ENCODE data around the gene MAPKAPK3.

MAPKAPK3 gene

DNA sequence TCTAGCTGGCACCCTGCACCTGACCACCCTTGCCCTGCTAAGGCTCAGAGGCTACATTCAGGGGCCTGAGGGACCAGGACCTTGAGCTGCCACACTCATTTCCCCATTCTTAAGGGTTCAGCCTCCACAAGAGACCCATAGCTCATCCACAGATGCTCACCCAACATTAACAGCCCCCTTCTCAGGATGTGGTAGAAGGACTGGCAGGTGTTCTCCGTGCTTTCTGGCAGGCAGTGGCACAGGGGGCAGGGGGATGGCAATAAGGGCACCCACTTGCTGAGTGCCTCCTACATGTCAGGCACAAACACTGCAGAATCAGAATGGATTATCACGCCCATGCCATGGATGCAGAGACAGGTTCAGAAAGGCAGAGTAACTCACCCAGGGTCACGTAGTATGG lies 9.4 kb downstream of the MAPKAPK3 start:
- DNase-seq (ENCODE audit: low read depth in 2 of 2): no peak

DNA sequence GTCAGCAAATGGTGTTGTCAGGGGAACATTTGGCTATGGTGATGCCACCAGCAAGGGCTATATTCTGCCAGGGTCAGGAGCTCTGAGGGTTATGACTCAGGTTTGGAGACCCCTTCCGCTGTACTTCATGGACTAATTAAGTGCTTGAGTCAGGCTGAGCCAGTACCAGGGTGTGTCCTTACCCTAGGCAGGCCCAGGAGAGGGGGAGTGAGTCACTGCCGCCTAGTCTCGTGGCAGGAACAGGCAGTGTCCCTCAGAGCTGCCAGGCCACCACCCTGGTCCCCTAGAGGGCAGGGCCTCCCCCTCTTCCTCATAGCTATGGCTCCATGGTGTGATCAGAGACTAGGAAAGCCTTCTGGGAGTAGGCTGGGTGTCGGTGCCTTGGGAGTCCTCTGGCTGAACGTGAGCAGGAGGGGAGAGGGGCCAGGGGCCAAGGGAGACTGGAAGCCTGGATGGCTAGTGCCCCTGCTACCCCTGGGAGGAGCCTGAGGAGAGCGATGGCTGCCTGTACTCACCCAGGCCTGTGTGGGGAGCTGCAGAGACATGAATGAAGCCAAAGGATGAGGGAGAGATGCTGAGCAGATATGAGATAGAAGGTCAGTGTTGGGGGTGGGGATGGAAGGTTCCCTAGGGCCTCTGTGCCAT lies 10.6 kb downstream of the MAPKAPK3 start:
- no peak for DNase-seq (ENCODE audit: low read depth in 2 of 2)

DNA sequence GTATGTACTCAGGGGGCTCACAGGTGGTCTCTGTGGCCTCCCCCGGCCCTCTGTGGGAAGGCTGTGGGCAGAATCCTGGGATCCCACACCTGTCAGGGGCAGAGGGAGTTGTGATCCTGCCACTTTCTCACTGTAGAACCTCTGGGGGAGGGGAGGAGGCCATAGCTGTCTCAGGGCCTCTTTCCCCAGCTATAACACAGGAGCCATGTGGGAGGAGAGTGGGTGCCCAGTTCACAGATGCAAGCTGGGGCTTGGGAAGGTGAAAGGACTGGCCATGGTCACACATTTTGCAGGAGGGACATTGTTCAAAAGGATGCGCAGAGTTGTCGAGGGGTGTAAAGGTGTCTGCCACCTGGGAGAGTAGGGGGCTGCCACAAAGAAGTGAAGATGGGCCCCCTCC lies 11.7 kb downstream of the MAPKAPK3 start:
- DNase-seq (ENCODE audit: low read depth in 2 of 2): no peak

DNA sequence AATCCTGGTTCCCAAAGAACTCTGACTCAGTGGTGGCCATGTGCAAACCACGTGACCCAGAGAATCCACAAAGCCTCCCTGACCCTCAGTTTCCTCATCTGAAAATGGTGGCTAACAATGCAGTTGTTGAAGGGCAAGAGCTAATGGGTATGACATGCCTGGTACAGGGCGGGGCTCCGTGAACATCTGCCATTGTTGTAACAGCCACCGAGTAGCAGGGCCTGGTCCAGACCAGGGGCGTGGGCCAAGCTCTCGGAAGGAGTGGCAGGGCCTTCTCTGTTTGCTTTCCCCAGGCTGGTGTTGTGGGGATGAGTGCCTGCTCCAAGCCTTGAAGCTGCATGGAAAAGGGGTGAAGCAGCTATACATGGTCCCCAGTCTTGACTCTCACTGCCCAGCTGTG lies 13.4 kb downstream of the MAPKAPK3 start:
- no peak for DNase-seq (ENCODE audit: low read depth in 2 of 2)

DNA sequence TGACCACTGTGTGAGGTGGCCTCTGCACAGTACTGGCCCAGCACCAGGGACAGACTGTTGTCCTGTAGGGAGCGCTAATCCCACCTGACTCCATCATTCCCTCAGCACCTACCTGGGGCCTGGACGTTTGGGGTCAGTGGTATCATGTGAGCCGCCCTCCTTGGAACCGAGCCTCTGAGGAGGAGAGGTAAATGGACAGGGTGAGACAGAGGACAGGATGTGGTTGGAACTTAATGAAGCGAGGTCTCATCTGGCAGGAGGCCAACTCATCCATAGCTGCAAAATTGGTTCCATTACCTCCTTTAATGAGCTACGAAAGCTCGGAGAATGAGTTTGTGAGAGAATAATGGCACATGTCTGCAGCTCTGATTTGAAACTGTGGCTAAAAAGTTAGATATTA lies 13.9 kb downstream of the MAPKAPK3 start:
- no peak for DNase-seq (ENCODE audit: low read depth in 2 of 2)

DNA sequence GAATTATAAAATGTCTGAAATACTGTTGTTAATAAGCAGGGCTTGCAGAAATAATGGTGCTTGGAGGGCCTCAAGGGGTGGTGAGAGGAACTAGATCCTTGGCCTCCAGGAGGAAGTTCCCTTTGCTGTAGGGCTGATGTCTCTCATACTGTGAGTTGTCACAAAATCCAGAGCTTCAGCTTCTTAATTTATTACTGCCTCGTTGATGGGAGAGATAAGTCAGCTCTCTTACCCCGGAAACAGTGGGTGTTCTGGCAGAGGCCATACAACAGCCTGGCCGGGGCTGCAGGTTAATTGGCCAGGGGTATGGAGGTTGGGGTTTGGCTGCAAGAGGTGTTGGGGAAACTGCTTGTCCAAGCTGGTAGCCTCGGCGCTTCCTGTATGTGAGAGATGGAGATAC lies 15.5 kb downstream of the MAPKAPK3 start:
- DNase-seq (ENCODE audit: low read depth in 2 of 2): no peak

DNA sequence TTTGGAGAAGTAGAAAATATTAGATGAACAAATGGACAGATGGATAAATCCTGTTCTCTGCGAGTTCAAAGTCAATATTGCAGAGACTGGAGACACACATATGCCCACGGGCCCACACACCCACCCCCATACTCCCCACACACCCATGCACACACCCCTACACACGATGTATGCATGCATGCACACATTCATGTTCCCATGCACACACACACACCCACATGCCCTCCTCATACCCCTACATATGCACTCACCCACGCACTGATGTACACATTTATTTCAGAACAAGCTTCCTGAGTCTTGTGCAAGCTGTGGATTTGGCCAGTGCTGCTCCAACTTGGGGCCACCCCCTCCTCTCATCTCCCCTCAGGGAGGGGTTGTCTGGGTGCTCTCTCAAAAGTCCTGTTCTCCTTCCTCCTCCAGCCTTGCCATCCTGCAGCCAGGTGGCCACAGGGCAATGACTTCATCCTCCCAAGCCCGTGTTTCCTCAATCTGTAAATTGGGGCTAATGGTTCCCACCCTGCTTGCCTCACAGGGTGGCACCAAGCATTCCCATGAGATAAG lies 16.4 kb downstream of the MAPKAPK3 start:
- no peak for DNase-seq (ENCODE audit: low read depth in 2 of 2)

DNA sequence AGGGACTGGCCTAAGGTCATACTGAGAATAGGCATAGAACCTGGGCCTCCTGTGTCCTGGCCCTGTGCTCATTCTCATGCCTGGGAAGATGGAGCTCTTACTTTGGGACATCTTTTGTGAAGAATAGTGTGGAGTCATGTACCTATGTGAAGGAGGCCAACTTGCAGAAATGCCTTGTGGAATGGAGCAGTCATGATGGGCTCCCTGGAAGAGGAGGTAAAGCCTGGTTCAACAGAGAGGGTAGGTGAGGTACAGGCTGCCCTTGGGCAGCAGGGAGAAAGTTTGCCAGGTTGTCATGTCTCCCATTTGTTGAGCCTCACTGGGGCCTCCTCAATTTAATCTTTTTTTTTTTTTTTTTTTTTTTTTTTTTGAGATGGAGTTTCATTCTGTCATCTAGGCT lies 18.1 kb downstream of the MAPKAPK3 start:
- DNase-seq (ENCODE audit: low read depth in 2 of 2): no peak

DNA sequence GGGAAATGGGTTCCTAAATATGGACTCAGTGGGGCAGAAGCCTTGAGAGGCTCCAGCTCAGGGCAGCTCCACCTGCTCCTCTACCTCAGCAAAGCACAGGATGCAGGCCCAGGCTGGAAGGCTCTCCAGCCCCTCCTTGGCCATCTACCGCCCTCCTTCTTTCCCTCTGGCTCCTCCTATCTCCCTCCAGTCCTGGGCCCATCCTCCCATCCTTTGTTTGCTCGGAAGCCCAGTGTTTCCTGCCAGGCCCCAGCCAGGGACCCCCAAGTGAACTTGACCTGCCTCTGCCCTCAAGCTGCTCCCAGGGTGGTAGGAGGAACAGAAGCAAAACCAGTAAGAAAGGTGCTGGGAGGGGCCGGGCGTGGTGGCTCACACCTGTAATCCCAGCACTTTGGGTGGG lies 20.1 kb downstream of the MAPKAPK3 start:
- DNase-seq (ENCODE audit: low read depth in 2 of 2): no peak

DNA sequence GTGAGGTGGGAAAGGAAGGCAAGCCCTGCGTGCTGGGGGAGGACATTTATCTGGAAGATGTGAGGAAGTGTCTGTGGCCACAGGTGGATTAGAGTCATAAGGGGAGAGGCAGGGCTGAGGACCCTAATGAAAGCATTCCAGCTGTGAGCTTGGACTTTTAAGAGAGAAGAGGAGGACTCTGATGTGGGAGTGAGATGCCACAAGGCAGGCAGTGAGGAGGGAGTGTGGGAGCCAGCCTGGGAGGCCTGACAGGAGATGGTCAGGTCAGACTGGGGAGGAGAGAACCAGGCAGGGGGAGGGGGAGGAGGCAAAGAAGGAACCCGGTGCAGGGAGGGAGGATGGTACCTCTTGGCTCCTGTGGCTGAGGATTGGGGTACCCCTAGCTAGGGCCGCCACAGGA lies 21.0 kb downstream of the MAPKAPK3 start:
- no peak for DNase-seq (ENCODE audit: low read depth in 2 of 2)

DNA sequence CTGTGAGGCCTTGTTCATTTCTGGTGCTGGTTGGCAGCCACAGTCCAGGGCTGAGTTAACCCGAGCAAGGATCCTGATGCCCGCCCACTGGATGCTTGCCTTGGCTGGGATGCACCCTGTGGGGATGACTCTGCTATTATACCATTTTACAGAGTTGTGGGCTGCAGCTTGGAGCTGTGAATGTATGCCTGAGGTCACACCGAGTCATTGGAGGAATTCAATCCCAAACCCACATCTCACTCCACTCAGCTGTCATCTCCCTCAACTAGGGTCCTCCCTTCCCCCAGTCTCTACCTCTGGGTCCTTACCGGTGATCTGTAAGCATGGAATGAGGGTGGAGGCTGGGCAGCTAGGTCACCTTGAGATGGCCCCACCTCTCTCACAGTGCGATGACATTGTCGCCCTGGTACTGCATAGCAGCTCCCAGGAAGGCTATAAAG lies 22.1 kb downstream of the MAPKAPK3 start:
- DNase-seq (ENCODE audit: low read depth in 2 of 2): no peak

DNA sequence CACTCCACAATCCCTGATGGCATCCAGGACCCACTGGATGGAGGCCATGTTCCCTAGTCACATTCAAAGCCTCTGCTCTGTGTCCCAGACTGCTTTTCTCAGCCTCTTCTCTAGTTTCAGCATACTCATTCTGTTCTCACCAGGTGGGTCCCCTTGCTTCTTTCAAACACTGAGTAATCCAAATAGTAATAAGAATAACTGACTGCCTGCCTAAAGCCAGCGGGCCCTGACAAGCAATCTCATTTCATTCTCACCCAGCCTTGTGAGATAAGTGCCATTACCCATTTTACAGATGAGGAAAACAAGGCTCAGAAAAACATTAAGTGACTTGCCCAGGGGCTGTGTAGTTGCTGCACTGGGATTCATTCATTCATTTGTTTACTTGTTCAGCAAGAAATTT lies 25.4 kb downstream of the MAPKAPK3 start:
- DNase-seq (ENCODE audit: low read depth in 2 of 2): no peak

DNA sequence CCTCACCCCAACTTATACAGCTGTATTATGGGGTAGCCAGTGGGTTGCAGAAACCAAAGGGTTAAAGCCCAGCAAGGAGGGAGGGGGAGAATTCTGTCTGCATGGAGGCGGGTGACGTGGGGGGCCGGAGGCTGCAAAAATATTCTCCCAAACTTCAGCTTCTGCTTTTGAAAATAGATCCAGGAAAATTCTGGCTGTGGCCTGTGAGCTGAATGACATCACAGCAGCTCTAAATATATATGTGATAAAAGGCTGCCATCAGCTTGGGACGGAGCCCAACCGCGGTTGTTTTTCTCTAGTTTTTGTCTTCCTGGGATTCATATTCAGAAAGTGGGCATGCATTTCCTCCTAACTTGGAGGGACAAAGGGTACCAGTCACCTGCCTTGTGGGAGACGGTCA lies 27.6 kb downstream of the MAPKAPK3 start:
- DNase-seq (ENCODE audit: low read depth in 2 of 2): no peak

DNA sequence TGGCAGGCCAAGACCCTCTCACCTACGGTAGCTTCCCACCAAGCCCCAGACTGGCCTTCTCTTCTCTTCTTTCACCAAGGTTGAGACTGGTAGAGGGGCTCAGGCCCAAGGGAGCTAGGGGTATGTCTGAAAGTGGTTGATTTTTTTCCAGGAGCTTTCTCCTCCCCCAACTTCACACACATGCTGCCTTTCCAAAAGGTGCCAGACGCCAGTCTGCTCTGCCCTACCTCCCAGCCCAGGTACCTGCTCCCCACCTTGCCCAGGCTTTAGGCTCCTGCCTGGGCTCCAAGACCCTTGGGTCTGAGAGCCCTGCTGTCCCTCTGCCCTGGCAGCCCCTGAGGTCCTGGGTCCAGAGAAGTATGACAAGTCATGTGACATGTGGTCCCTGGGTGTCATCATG lies 28.4 kb downstream of the MAPKAPK3 start:
- DNase-seq (ENCODE audit: low read depth in 2 of 2): no peak

DNA sequence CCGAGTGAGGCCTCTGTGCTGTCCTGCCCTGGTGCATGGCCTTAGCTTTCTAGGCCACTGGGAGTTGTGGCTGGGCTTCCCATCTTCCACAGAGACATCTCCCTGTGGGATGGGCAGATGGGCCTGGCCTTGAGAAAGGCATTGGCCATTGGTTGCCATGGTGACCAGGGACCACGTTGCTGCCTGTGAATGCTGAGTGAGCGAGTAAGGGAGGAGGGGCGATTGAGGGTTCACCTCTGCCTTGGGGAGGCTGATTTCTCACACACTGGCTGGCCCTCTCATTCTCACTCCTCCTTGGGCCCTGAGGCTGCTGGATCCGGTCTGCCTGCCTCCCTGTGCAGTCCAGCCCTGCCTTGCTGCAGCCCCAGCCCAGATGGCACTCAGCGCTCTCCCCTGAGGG lies 31.4 kb downstream of the MAPKAPK3 start:
- DNase-seq (ENCODE audit: low read depth in 2 of 2): no peak

DNA sequence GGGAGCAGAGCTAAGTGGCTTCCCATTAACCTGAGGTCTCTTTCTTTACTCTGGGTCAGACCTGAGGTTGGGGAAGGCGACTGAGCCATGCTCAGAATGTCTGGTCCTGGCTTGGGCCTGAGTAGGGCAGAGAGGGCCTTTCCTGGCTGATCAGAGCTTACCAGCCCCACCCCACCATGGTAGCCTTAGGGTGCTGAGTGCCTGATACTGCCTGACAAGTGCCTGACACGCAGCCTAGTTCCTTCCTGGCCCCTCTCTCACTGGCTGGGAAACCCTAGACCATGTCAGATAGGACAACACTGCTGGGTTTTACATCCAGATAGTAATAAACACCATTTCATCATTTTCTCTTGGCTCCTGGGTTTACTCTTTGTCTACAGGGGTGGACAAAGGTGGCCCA lies 32.0 kb downstream of the MAPKAPK3 start:
- DNase-seq (ENCODE audit: low read depth in 2 of 2): no peak

DNA sequence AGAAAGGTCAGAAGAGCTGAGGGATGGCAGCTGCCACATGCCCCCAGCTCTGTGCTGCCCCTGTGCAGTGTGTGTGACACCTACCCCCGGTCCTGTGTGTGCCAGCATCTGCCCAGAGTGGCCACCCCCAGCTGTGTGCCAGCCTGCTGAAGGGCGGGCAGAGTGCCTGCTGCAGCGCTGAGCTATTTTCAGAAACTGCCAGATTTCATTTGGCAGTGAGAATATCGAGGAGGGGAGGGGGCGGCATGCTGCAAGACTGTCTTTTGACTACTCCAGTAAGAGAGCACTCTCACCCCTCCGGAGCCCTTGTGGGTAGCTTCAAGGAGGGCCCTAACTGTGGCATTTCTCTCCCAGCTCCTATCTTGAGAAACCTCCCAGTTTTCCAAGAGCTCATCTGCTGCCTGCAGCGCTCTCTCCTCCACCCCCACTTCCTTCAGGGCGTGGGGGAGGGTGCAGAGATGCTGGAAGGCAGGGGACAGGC lies 32.5 kb downstream of the MAPKAPK3 start:
- no peak for DNase-seq (ENCODE audit: low read depth in 2 of 2)

DNA sequence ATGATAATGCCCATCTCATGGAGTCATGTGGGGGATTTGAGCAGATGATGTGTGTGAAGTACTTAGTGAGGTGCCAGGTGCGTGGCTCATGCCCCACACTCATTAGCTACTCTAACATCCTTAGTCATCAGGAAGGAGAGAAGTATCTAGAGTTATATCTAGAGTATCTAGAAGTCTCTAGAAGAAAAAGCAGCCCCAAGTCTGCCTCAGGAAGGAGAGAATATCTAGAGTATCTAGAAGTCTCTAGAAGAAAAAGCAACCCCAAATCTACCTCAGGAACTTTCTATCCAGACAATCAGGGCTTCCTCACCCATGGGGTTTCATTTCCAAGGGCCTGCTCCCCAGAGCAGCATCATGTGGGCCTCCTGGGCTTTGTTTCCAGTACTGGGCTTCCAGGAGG lies 33.1 kb downstream of the MAPKAPK3 start:
- DNase-seq (ENCODE audit: low read depth in 2 of 2): no peak

DNA sequence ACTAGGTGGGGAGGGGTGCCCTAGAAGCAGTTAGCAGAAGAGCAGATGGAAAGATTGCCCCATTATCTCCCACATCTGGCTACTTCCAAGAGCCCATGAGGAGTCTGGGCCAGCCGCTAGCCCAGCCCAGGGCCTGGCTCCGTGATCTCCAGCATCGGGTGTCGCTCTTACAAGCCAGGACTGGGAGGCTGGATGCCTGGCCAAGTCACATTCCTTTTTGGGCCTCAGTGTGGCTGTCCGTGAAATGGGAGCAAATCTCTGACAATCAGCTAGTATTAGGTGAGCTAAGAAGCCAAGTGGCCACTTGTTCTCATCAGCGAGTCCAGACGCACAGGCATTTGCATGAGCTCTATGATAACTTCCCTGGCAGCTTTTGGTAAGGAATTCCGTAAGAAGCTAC lies 34.5 kb downstream of the MAPKAPK3 start:
- DNase-seq (ENCODE audit: low read depth in 2 of 2): no peak

DNA sequence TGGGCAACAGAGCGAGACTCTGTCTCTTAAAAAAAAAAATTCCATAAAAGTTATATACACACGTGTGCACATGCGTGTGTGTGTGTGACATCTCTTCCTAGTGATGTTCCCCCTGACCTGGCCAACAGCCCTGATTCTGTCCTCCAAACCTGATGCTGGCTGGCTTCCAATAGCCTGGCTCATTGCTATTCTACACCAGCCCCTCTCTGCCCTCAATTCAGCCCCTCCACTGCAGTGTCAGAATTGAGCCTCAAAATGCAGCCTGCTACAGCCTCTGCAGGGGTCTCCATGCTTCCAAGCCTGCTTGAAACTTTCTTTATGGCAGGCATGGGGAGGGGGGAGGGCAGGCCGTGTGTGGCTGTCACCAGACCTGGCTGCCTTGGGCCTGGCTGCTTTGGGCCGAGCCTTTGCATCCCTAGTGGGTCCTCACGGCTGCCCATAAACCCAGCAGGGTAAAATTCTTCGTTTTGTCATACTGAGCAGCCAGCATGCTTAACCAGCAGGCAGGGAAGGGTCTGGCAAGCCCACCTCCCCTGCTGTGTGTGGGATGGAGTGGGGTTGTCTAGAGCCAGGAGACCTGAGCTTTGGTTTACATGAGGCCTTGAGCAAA lies 35.1 kb downstream of the MAPKAPK3 start:
- no peak for DNase-seq (ENCODE audit: low read depth in 2 of 2)

DNA sequence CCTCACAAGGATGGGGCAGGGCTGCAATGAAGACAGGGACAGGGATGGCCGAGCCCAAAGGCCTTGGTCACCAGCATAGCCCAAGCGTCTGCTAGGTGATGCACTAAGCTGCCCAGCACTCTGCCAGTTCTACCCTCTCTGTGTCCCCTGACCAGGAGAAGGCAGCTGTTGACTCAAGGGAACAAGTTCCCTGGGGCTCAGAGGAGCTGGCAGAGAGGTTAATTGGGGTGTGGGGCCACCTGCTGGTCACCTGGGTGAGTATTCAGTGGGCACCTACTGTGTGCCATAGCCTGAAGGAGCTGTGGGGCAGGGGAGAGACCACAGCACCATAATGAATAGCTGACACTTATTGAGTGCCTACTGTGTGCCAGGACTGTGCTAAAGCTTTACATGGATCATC lies 35.8 kb downstream of the MAPKAPK3 start:
- DNase-seq (ENCODE audit: low read depth in 2 of 2): no peak

DNA sequence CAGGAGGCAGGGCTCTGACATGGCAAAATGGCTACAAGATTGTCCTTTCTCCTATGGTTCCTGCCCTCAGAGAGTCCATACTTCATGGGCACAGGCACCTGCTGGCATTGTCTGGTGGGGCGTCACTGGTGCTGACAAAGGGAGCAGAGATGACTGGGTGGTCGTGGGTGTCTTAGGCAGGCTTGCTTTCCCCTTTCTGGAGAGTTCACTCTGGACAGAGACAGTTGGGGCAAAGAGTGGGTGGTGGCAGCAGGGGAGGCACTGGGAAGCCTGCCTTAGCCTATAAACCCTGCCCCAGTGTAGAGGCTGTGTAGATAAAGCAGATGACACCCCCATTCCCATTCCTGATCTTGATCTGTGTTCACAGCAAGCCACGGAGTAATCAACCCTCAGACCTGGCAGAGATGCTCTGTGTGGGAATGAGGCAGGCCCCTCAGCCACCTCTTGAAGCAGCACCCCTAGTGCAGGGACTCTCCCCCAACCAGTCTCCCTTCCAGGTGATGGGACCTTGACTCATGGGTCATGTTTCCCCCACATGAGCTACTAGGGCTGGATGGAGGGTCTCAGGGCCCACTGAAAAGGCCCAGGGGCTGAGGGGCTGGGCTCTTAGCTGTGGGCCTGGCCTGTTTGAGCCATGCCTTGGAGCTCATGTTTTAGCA lies 37.1 kb downstream of the MAPKAPK3 start:
- no peak for DNase-seq (ENCODE audit: low read depth in 2 of 2)

Measured in stimulated activated CD8-positive, alpha-beta memory T cell treated with anti-CD3 and anti-CD28 coated beads, Interleukin-15, amount 100 ng/mL, for 48 hours (primary cell).